ENCODE measurements around the gene C19orf44.
"Not testable (repeated sequence)": the region's sequence is repeated elsewhere in the genome, so short reads cannot be mapped to it uniquely, and the experiment has no call there.

C19orf44 gene

GRCh38 chr19:16460454-16460853, 35.7 kb upstream of the C19orf44 start:
- no peak for TF ChIP-seq POLR2A (IDR thresholded peaks at IDR 0.05; ENCODE audit: low read length)
- no peak for TF ChIP-seq GATA1 (IDR thresholded peaks at IDR 0.05; ENCODE audit: low read depth, low read length)
- no peak for DNase-seq

GRCh38 chr19:16461630-16462051, 34.6 kb upstream of the C19orf44 start:
- TF ChIP-seq POLR2A (IDR thresholded peaks at IDR 0.05; ENCODE audit: low read length) (no peak), GATA1 (IDR thresholded peaks at IDR 0.05; ENCODE audit: low read depth, low read length) (no peak)
- DNase-seq: no peak

DNA sequence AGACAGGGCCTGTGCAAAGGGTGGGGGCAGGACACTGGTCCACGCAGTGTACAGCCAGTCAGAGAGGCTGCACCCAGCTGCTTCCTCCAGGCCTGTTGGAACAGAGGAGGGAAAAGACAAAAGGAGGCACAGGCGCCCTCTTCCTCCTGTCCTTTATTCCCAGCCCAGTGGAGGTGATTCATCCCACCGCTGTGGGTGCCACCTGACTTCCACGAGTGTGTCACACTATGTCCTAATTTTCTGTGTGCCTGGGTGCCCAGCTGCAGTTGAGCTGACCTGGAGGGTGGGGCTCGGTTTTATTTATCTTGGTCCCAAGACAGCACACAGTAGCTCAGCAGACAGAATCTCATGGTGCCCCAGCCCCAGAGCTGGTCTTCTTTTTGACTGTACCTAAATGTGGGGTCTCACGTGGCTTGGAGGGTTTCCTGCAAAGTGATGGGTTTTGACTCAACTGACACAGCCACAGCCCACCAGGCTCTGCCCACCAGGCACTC, 33.4 kb upstream of the C19orf44 start:
- TF ChIP-seq GATA1 (IDR thresholded peaks at IDR 0.05; ENCODE audit: low read depth, low read length): no peak
- TF ChIP-seq POLR2A (IDR thresholded peaks at IDR 0.05; ENCODE audit: low read length): no peak
- peak; percentile 67 to 68 for DNase-seq

GRCh38 chr19:16463341-16463990, 32.7 kb upstream of the C19orf44 start:
- no peak for DNase-seq
- TF ChIP-seq GATA1 (IDR thresholded peaks at IDR 0.05; ENCODE audit: low read depth, low read length) (no peak), POLR2A (IDR thresholded peaks at IDR 0.05; ENCODE audit: low read length) (no peak)

- TF ChIP-seq POLR2A (IDR thresholded peaks at IDR 0.05; ENCODE audit: low read length): no peak
- TF ChIP-seq GATA1 (IDR thresholded peaks at IDR 0.05; ENCODE audit: low read depth, low read length): no peak
- DNase-seq: peak; percentile 28 to 71
These were observed 32.1 kb upstream of the C19orf44 start for GRCh38 chr19:16463991-16464575.

GRCh38 chr19:16465239-16465638, 31.0 kb upstream of the C19orf44 start:
- DNase-seq: no peak
- TF ChIP-seq POLR2A (IDR thresholded peaks at IDR 0.05; ENCODE audit: low read length) (no peak), GATA1 (IDR thresholded peaks at IDR 0.05; ENCODE audit: low read depth, low read length) (no peak)

GRCh38 chr19:16466802-16467427, 29.3 kb upstream of the C19orf44 start:
- not testable (repeated sequence) for DNase-seq

DNA sequence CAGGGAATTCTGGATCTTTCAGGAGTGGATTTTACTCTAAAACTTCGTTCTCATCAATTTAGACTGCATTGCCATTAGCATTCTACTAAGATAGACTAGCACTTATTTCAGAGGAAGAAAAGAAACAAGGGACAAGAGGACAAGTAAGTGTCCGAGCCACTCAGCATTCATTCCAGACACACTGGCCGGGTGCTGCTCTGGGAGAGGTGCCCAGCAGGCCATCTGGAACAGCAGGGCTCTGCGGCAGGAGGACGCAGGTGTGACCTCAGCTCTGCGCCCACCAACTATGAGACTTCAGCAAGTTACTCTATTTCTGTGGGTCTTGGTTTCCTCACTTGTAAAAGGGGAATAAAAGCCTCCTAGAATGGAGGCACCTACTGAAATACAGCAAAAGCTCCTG, 28.6 kb upstream of the C19orf44 start:
- TF ChIP-seq POLR2A (IDR thresholded peaks at IDR 0.05; ENCODE audit: low read length): no peak
- no peak for TF ChIP-seq GATA1 (IDR thresholded peaks at IDR 0.05; ENCODE audit: low read depth, low read length)
- DNase-seq: no peak

GRCh38 chr19:16470541-16470910, 25.7 kb upstream of the C19orf44 start:
- no peak for DNase-seq
- TF ChIP-seq POLR2A (IDR thresholded peaks at IDR 0.05; ENCODE audit: low read length) (no peak), GATA1 (IDR thresholded peaks at IDR 0.05; ENCODE audit: low read depth, low read length) (no peak)

DNA sequence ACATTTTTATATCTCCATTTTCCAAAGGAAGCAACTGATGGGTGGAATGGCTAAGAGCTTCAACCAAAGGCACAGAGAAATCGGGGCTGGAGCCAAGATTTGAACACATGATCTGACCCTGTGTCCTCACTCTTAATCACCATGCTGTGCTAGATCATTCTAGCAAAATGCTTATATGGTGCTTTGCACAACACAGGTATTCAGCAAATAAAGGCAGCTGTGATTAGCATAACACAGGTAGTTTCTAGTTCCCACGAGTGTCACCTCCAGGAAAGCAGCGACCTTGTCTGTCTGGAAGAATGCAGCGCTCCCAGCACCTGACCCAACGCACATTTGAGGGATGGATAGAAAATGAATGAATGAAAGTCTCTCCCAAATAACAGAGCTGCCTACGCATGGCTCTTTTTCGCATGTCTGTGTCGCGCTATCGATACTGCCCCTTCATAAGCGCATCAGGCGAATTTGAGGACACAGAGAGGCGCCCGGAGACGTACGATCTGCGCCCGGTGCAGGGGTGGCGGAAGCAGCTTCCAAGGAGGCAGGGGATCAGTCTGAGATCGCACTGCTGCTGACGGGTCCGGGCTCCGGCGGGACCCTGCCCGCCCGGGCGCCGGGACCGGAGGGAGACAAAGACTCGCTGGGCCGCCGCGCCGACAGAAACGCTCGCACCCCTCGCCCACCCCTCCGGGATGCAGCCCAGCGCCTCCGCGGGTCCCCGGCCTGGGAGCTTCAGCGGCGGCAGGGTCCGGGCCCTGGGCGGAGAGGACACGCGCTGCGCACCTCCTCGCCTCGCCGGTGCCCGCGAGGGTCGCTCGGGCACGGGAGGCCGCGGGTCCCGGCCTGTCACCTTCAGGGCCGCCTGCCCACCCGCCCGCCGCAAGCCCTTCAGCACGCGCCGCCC, 25.0 kb upstream of the C19orf44 start:
- TF ChIP-seq GATA1 (IDR thresholded peaks at IDR 0.05; ENCODE audit: low read depth, low read length) (no peak), POLR2A (IDR thresholded peaks at IDR 0.05; ENCODE audit: low read length) (no peak)
- DNase-seq: peak; percentile 61

DNA sequence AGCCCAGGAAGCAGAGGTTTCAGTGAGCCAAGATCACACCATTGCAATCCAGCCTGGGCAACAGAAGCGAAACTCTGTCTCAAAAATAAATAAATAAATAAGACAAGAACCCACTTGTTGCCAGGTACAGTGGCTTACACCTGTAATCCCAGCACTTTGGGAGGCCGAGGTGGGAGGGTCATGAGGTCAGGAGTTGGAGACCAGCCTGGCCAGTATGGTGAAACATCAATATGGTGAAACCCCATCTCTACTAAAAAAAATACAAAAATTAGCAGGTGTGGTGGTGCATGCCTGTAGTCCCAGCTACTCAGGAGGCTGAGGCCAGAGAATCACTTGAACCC, 23.7 kb upstream of the C19orf44 start:
- not testable (repeated sequence) for DNase-seq

GRCh38 chr19:16472992-16473391, 23.2 kb upstream of the C19orf44 start:
- DNase-seq: no peak
- TF ChIP-seq POLR2A (IDR thresholded peaks at IDR 0.05; ENCODE audit: low read length) (no peak), GATA1 (IDR thresholded peaks at IDR 0.05; ENCODE audit: low read depth, low read length) (no peak)

- TF ChIP-seq GATA1 (IDR thresholded peaks at IDR 0.05; ENCODE audit: low read depth, low read length) (no peak), POLR2A (IDR thresholded peaks at IDR 0.05; ENCODE audit: low read length) (no peak)
- no peak for DNase-seq
These were observed 22.3 kb upstream of the C19orf44 start for GRCh38 chr19:16473875-16474392.

DNA sequence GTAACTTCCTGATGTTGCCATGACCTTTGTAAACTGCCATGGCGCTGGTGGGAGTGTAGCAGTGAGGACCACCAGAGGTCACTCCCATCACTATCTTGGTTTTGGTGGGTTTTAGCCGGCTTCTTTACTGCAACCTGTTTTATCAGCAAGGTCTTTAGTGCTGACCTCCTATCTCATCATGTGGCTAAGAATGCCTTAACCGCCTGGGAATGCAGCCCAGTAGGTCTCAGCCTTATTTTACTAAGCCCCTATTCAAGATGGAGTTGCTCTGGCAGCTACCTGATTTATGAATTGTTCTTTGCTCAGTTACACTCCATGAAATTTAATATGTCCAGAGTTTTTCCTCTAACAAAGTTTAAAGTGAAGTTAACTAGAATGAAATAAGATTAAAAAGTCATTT, 19.8 kb upstream of the C19orf44 start:
- peak in 1 of 2 experiments; percentile 41 for DNase-seq
- TF ChIP-seq POLR2A (IDR thresholded peaks at IDR 0.05; ENCODE audit: low read length) (no peak), GATA1 (IDR thresholded peaks at IDR 0.05; ENCODE audit: low read depth, low read length) (no peak)
